HepG2 (cell line): ENCODE measurements around the gene ZNF575. TPM values are rescaled to one million over a fixed set of nuclear protein-coding genes. Genes with fewer than 3 reads are reported as not detected.

ENCODE experiments used
- CTCF ChIP-seq: sonication (generic); formaldehyde crosslinking; IDR thresholded peaks from 2 replicates; pipeline ENCODE4 v1.5.0; 2020; ENCODE audit warnings: mild to moderate bottlenecking, missing genetic modification reagents, moderate library complexity
- ELK4 ChIP-seq: sonication (generic); formaldehyde crosslinking; IDR thresholded peaks from 2 replicates; pipeline ENCODE4 v1.9.0; 2021; ENCODE audit warnings: missing genetic modification reagents, borderline replicate concordance
- FUBP1 ChIP-seq: sonication (generic); formaldehyde crosslinking; IDR thresholded peaks from 2 replicates; pipeline ENCODE4 v1.5.1; 2020; ENCODE audit warnings: missing genetic modification reagents, mild to moderate bottlenecking, borderline replicate concordance
- KDM2A ChIP-seq: sonication (generic); formaldehyde crosslinking; IDR thresholded peaks from 2 replicates; pipeline ENCODE4 v1.4.0; 2020; ENCODE audit warnings: low read depth, missing genetic modification reagents, borderline replicate concordance
- MAFF ChIP-seq: IDR thresholded peaks from 2 replicates; pipeline ENCODE4 v1.6.1; 2011; ENCODE audit warnings: low read depth, low read length, improper control_type of control experiment
- NONO ChIP-seq, 2 experiments: fragments of 450-650 bp in 1 of 2; sonication (generic) in 1 of 2; formaldehyde crosslinking in 1 of 2; IDR thresholded peaks in 1 of 2; conservative IDR thresholded peaks in 1 of 2; 2 replicates each; pipeline versions ENCODE4 v1.6.1 to v1.8.0; 2017 to 2022; ENCODE audit warnings: mild to moderate bottlenecking in 1 of 2, missing genetic modification reagents in 1 of 2, moderate library complexity in 1 of 2
- PITX1 ChIP-seq: sonication (generic); formaldehyde crosslinking; IDR thresholded peaks from 2 replicates; pipeline ENCODE4 v1.5.1; 2020; ENCODE audit warnings: mild to moderate bottlenecking, missing genetic modification reagents
- SNAPC4 ChIP-seq: sonication (generic); formaldehyde crosslinking; IDR thresholded peaks from 2 replicates; pipeline ENCODE4 v1.4.0; 2020; ENCODE audit warnings: mild to moderate bottlenecking, missing genetic modification reagents
- SPEN ChIP-seq: sonication (generic); formaldehyde crosslinking; IDR thresholded peaks from 2 replicates; pipeline ENCODE4 v1.5.1; 2020; ENCODE audit warnings: low read depth, mild to moderate bottlenecking, missing genetic modification reagents
- ZBTB39 ChIP-seq: sonication (generic); formaldehyde crosslinking; IDR thresholded peaks from 2 replicates; pipeline ENCODE4 v1.5.0; 2020; ENCODE audit warnings: missing genetic modification reagents
- ZNF260 ChIP-seq: sonication (generic); formaldehyde crosslinking; IDR thresholded peaks from 2 replicates; pipeline ENCODE4 v1.4.0; 2020; ENCODE audit warnings: missing genetic modification reagents, low read depth, mild to moderate bottlenecking, borderline replicate concordance
- ZNF263 ChIP-seq: sonication (generic); formaldehyde crosslinking; IDR thresholded peaks from 2 replicates; pipeline ENCODE4 v1.4.0; 2020; ENCODE audit warnings: missing genetic modification reagents
- ZNF768 ChIP-seq: sonication (generic); formaldehyde crosslinking; IDR thresholded peaks from 2 replicates; pipeline ENCODE4 v1.4.0; 2020; ENCODE audit warnings: missing genetic modification reagents
- ZNF850 ChIP-seq: sonication (generic); formaldehyde crosslinking; conservative IDR thresholded peaks from 2 replicates; pipeline ENCODE4 v1.9.0; 2021; ENCODE audit warnings: mild to moderate bottlenecking, missing genetic modification reagents
- ZSCAN20 ChIP-seq: sonication (generic); formaldehyde crosslinking; IDR thresholded peaks from 2 replicates; pipeline ENCODE4 v1.4.0; 2020; ENCODE audit warnings: missing genetic modification reagents, mild to moderate bottlenecking, borderline replicate concordance
- polyA plus RNA-seq, 8 experiments: library from polyadenylated mRNA; depleted of rRNA in 3 of 8; stranded (reverse) in 7 of 8; unstranded in 1 of 8; fragments of >200 nt; fragmentation: Illumina TruSeq in 4 of 8; extraction: Trizol in 4 of 8; gene quantifications; 2 replicates each; pipeline versions ENCODE4 v1.2.1 to v1.2.3, GENCODE V29; 2011 to 2016; ENCODE audit warnings: low read depth in 4 of 8, missing spikeins in 1 of 8, mixed read lengths in 1 of 8; ENCODE audit not compliant: insufficient read depth in 1 of 8
- total RNA-seq, 5 experiments: library from RNA; depleted of rRNA; stranded (reverse); fragments of >200 nt; fragmentation: Illumina TruSeq; extraction: Trizol; gene quantifications; 2 replicates each; pipeline ENCODE4 v1.2.3, GENCODE V29; 2016; ENCODE audit warnings: low read depth in 1 of 5

ZNF575 gene
- total and polyA plus RNA-seq, 2 of the 13 experiments (the other 11 are each of a cell fraction or from before 2014, with no cell fraction given): 0.17 to 0.27 TPM

GRCh38 chr19:43534816-43535761 is 2.1 kb downstream of the ZNF575 start (continued):
- TF ChIP-seq ELK4 (CRISPR knock-in tag) (no peak), SNAPC4 (no peak), FUBP1 (CRISPR knock-in tag) (no peak), ZNF260 (CRISPR knock-in tag) (no peak), CTCF (peak; percentile 65), ZNF263 (CRISPR knock-in tag) (no peak), SPEN (CRISPR knock-in tag) (no peak), ZSCAN20 (CRISPR knock-in tag) (no peak), ZNF768 (CRISPR knock-in tag) (peak; percentile 12; the same call in 1 of the 2 replicates), PITX1 (CRISPR knock-in tag) (no peak), ZBTB39 (CRISPR knock-in tag) (no peak), MAFF (no peak), ZNF850 (CRISPR knock-in tag) (no peak), KDM2A (CRISPR knock-in tag) (no peak), NONO (IDR thresholded peaks at IDR 0.05) (no peak), NONO (CRISPR knock-in tag; conservative IDR thresholded peaks at IDR 0.05) (no peak)
